ENCODE results near the gene FCN2. TPM values are rescaled to one million over a fixed set of nuclear protein-coding genes. Genes with fewer than 3 reads are reported as not detected.

Gene FCN2
- total RNA-seq = not detected in 2 replicates

DNA sequence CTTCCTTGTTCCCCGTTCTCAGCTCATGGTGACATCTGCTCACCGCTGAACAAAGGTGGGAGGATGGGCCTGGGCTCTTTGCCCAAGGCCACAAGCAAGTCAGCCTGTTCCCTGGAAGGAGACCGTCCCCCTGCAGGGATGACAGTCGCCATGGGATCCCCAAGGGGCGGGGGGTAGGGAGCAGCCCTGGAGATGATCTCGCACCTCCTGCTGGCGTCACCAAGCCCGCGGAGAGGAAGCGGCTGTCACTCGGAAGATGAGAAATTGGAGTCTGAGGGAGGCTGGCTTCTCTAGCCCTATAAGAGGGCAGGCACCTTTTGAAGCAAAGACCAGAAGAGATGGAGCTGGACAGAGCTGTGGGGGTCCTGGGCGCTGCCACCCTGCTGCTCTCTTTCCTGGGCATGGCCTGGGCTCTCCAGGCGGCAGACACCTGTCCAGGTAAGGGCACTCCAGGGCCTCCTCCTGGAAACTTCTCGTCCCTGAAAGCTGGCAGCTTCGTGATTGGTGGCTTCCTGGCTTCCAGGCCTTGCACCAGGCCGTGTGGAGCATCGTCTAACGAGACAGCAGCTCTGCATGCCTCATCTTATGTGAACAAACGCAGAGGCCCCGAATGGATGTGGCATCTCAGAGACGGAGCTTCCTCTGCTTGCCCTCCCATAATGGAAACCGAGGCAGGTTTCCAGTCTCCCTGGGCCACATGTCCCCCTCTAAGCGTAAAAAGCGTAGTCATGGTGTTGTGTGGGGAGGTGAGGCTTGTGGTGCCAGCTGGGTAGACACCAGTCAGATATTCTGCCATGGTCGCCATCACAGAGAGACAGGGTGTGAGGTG is at the start of gene FCN2:
TSS of gene FCN2 (plus strand) at position 327 of the 829 bp plus-strand sequence. CDS start at position 339, 12 bp downstream.

DNA sequence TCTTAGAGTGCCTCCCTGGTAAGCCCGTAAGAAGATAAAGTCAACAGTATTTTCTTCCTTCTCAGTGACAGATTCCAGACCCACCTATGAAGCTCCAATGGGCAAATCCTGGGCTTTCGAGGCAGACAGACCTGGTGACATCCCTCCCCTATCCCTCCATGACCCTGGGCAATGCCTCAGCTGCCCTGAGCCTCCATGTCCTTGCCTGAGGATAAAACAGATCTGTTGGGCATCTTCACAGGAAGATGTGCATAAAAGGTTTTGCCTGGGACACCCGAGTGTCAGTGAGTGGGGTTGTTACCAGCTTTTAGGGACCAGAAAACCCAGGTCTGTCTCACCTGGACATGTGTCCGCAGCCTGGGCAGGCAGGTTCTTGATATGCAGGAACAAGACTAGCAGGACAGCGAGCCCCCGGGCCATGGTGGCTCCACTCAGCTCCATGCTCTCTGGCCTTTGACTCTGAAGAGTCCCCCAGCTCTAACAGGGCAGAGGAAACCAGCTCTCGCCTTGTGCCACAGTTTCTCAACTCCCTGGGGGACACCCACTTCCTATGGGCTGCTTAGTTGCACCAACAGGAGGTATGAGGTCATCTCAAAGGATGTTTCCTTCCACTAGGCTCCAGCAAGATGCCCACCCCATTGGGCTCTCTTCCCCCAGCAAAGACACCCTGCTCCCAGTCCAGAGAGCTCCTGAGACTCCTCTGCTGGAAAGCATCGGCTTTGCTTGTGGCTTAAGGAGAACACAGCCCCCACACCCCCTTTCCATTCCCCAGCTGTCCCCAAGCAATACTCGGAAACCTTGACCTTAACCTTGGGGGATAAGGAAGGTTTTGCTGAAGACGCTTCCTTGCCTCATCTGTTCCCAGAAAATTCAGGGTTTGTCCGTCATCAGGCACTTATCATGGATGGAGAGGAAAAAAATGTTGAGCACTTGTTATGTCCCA is 37.1 kb downstream of the FCN2 start, which contains the start of gene FCN1:
TSS of gene FCN1 (minus strand) at position 482 of the 943 bp plus-strand sequence. CDS start at position 441, 41 bp downstream.

Other genes starting within 250 kb of the FCN2 start
- gene COL5A1, start 239.0 kb upstream of the FCN2 start, total RNA-seq = under 0.01 and 0.72 TPM in 2 replicates
- not detected in 2 replicates for gene FCN1, start 37.1 kb downstream of the FCN2 start, total RNA-seq
- 0.48 TPM in 1 of 2 replicates, not detected in the other for gene OLFM1, start 206.9 kb downstream of the FCN2 start, total RNA-seq